ENCODE measurements around the gene PITPNM3.
A peak's percentile ranks its signal among the peaks of the same experiment; 100 is the strongest.

The PITPNM3 gene

GRCh38 chr17:6560496-6560895 is 4.1 kb upstream of the PITPNM3 start:
- H3K36me3 ChIP-seq (ENCODE audit: control insufficient read depth, insufficient read depth, low read length), result no peaks in the 10 kb centered on the region
- H3K9me3 ChIP-seq (ENCODE audit: control insufficient read depth, insufficient read depth, low read depth, low read length), result no peaks in the 10 kb centered on the region
- H3K4me3 ChIP-seq (ENCODE audit: low read depth, low read length), result no peak overlapping the region
- H3K27ac ChIP-seq (ENCODE audit: low read depth, low read length), result no peak overlapping the region
- peaks cover 50% of the 10 kb centered on the region for H3K27me3 ChIP-seq (ENCODE audit: control insufficient read depth, insufficient read depth, low read length)
- H3K4me1 ChIP-seq (ENCODE audit: control insufficient read depth, insufficient read depth, low read length), result peaks cover 4% of the 10 kb centered on the region; the same call in 1 of the 2 replicates
- H3K9ac ChIP-seq (ENCODE audit: low read length), result no peak overlapping the region

DNA sequence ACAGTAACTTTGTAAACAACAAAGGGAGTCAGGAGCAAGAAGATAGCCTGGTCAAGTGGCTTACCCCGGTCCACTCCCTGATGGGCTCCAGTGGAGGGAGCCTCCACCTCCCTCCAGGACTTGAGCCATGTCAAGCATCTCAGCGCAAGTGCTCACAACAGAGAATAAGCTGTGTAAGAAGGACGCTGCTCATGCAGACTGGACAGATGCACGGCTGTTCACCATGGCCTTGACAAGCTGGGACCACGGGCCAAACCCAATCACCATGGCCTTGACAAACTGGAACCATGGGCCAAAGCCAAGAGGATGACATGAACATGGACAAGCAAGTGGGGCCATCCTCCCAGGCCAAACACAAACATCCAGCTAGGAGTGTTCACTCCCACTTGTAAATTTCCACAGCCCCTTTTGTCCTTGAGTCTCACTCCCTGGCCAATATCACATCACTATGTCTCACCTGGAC is 3.4 kb upstream of the PITPNM3 start:
- Histone ChIP-seq H3K4me1 (ENCODE audit: control insufficient read depth, insufficient read depth, low read length) (peaks cover 8% of the 10 kb centered on the region; the same call in 1 of the 2 replicates), H3K9ac (ENCODE audit: low read length) (no peak overlapping the region), H3K27ac (ENCODE audit: low read depth, low read length) (no peak overlapping the region), H3K9me3 (ENCODE audit: control insufficient read depth, insufficient read depth, low read depth, low read length) (no peaks in the 10 kb centered on the region), H3K4me3 (ENCODE audit: low read depth, low read length) (no peak overlapping the region), H3K36me3 (ENCODE audit: control insufficient read depth, insufficient read depth, low read length) (no peaks in the 10 kb centered on the region), H3K27me3 (ENCODE audit: control insufficient read depth, insufficient read depth, low read length) (peaks cover 57% of the 10 kb centered on the region)

GRCh38 chr17:6558932-6559752 is 2.8 kb upstream of the PITPNM3 start:
- Histone ChIP-seq H3K4me3 (ENCODE audit: low read depth, low read length) (no peak overlapping the region), H3K9ac (ENCODE audit: low read length) (no peak overlapping the region), H3K27me3 (ENCODE audit: control insufficient read depth, insufficient read depth, low read length) (peaks cover 64% of the 10 kb centered on the region), H3K27ac (ENCODE audit: low read depth, low read length) (no peak overlapping the region), H3K4me1 (ENCODE audit: control insufficient read depth, insufficient read depth, low read length) (peaks cover 9% of the 10 kb centered on the region; the same call in 1 of the 2 replicates), H3K9me3 (ENCODE audit: control insufficient read depth, insufficient read depth, low read depth, low read length) (no peaks in the 10 kb centered on the region), H3K36me3 (ENCODE audit: control insufficient read depth, insufficient read depth, low read length) (no peaks in the 10 kb centered on the region)

- H3K4me3 ChIP-seq (ENCODE audit: low read depth, low read length), result no peak overlapping the region
- H3K9me3 ChIP-seq (ENCODE audit: control insufficient read depth, insufficient read depth, low read depth, low read length), result no peaks in the 10 kb centered on the region
- H3K4me1 ChIP-seq (ENCODE audit: control insufficient read depth, insufficient read depth, low read length), result peaks cover 9% of the 10 kb centered on the region; the same call in 1 of the 2 replicates
- peaks cover 72% of the 10 kb centered on the region for H3K27me3 ChIP-seq (ENCODE audit: control insufficient read depth, insufficient read depth, low read length)
- H3K9ac ChIP-seq (ENCODE audit: low read length), result no peak overlapping the region
- no peak overlapping the region for H3K27ac ChIP-seq (ENCODE audit: low read depth, low read length)
- H3K36me3 ChIP-seq (ENCODE audit: control insufficient read depth, insufficient read depth, low read length), result no peaks in the 10 kb centered on the region
These were observed 1.9 kb upstream of the PITPNM3 start for GRCh38 chr17:6558276-6558675.

DNA sequence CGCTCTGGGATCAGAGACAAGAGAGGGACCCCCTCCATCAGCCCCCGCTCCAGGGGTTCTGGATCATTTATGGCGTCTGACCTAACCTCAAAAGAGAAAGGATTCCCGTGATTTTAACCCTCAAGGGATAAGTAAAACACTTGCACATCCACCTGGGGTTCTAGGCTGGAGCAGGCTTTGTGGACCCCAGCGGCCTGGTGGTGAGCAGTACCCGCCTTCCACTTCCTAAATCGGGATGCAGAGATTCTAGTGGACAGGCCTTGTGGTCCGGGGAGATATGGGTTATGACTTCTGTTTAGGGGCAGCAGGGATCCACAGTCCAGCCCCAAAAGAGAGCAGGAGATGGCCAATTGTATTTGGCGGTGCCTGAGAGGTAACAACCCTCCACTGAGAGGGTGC is 684 bp upstream of the PITPNM3 start:
- H3K27me3 ChIP-seq (ENCODE audit: control insufficient read depth, insufficient read depth, low read length), result peaks cover 77% of the 10 kb centered on the region
- H3K36me3 ChIP-seq (ENCODE audit: control insufficient read depth, insufficient read depth, low read length), result no peaks in the 10 kb centered on the region
- H3K4me3 ChIP-seq (ENCODE audit: low read depth, low read length), result peak overlapping the region; percentile 64
- H3K4me1 ChIP-seq (ENCODE audit: control insufficient read depth, insufficient read depth, low read length), result peaks cover 14% of the 10 kb centered on the region
- H3K27ac ChIP-seq (ENCODE audit: low read depth, low read length), result no peak overlapping the region
- H3K9me3 ChIP-seq (ENCODE audit: control insufficient read depth, insufficient read depth, low read depth, low read length), result no peaks in the 10 kb centered on the region
- no peak overlapping the region for H3K9ac ChIP-seq (ENCODE audit: low read length)

DNA sequence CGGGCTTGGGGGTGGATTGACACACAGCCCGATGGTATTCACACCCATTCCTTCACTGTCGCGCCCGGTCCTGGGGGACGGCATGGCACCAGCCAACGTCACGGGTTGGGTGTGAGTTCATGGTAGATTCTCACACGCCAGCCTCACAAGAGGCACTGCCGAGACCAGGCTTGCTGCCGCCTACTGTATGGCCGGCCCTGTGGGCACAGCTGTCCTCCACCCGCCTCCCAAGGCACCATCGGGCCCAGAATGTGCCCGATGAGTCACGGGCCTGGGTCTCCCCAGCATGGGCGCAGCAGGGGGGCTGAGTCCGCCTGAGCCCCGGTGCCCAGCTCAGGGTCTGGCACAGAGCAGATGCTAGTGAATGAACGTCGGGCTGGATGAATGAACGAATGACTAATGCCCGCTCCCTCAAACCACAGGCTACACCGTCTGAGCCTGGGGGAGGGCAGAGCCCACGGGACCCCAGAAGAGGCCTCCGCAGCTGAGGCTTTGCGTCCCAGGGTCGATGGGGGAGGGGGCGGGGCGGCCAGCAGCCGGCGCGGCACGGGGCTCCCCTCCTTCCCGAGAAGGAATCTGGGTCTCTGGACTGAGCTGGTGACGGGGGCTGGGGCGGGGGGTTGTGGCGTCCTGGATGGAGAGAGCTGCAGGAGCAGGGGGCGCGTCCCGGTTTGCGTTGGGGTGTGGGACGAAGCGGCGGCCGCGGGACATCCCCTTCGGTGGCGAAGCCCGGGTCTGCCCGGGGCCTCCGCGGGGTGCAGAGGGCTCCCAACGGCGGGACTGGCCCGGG is 829 bp downstream of the PITPNM3 start:
- H3K9ac ChIP-seq (ENCODE audit: low read length), result peak overlapping the region; percentile 8
- peaks cover 15% of the 10 kb centered on the region for H3K4me1 ChIP-seq (ENCODE audit: control insufficient read depth, insufficient read depth, low read length)
- peaks cover 67% of the 10 kb centered on the region for H3K27me3 ChIP-seq (ENCODE audit: control insufficient read depth, insufficient read depth, low read length)
- peak overlapping the region; percentile 65 for H3K4me3 ChIP-seq (ENCODE audit: low read depth, low read length)
- H3K27ac ChIP-seq (ENCODE audit: low read depth, low read length), result no peak overlapping the region
- no peaks in the 10 kb centered on the region for H3K9me3 ChIP-seq (ENCODE audit: control insufficient read depth, insufficient read depth, low read depth, low read length)
- no peaks in the 10 kb centered on the region for H3K36me3 ChIP-seq (ENCODE audit: control insufficient read depth, insufficient read depth, low read length)

- Histone ChIP-seq H3K9me3 (ENCODE audit: control insufficient read depth, insufficient read depth, low read depth, low read length) (no peaks in the 10 kb centered on the region), H3K27ac (ENCODE audit: low read depth, low read length) (no peak overlapping the region), H3K9ac (ENCODE audit: low read length) (no peak overlapping the region), H3K4me3 (ENCODE audit: low read depth, low read length) (peak overlapping the region; percentile 65), H3K27me3 (ENCODE audit: control insufficient read depth, insufficient read depth, low read length) (peaks cover 61% of the 10 kb centered on the region), H3K4me1 (ENCODE audit: control insufficient read depth, insufficient read depth, low read length) (peaks cover 15% of the 10 kb centered on the region), H3K36me3 (ENCODE audit: control insufficient read depth, insufficient read depth, low read length) (no peaks in the 10 kb centered on the region)
These were observed 1.5 kb downstream of the PITPNM3 start for GRCh38 chr17:6554871-6555330.

DNA sequence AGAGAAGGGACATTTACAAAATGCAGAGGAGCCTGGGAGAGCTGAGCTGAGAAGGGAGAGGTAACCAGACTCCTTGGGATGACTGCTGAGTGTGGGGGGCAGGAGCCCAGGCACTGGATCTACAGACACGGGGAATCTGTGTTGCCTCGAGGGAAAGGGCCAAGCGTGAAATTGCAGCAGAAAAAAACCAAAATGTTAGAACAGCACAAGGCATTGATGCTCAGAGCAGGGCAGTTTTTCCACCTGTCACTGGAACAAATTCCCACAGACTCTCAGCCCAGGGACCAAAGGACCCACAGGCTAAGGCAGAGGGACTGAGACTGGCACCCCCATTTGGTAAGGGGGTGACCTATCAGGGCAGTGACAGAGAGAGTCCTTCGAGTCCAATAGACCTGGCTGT is 2.0 kb downstream of the PITPNM3 start:
- Histone ChIP-seq H3K27ac (ENCODE audit: low read depth, low read length) (no peak overlapping the region), H3K27me3 (ENCODE audit: control insufficient read depth, insufficient read depth, low read length) (peaks cover 58% of the 10 kb centered on the region), H3K9ac (ENCODE audit: low read length) (no peak overlapping the region), H3K9me3 (ENCODE audit: control insufficient read depth, insufficient read depth, low read depth, low read length) (no peaks in the 10 kb centered on the region), H3K4me1 (ENCODE audit: control insufficient read depth, insufficient read depth, low read length) (peaks cover 16% of the 10 kb centered on the region), H3K4me3 (ENCODE audit: low read depth, low read length) (no peak overlapping the region), H3K36me3 (ENCODE audit: control insufficient read depth, insufficient read depth, low read length) (no peaks in the 10 kb centered on the region)

DNA sequence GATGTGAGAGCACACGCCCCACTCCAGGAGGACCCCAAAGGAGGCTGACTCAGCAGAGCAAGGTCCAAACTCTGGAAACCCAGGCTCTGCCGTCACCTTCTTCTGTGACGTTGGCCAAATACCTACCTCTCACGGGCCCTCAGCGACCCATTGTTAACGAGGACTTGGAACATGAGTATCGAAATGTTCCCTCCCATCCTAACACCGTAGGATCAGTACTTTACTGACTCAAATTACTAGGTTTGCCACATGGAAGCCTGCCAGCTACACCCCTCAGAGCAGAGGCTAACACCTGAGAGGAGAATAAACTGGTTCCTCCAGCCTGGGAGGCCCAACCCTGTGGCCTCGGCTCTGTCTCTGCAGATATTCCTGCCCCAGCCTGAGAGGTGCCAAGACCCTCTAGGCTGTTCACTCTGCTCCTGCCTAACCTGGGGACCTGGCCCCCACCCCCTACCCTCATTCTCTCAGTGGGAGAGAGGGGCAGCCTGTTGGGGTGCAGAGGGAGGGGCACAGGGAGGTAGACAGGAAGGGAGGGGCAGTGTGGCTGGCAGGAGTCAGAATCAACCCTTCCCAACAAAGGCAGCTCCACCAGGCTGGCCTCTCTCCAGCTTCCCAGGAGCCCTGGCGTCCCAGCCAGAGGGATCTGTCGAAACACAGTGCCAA is 4.4 kb downstream of the PITPNM3 start:
- Histone ChIP-seq H3K9me3 (ENCODE audit: control insufficient read depth, insufficient read depth, low read depth, low read length) (no peaks in the 10 kb centered on the region), H3K36me3 (ENCODE audit: control insufficient read depth, insufficient read depth, low read length) (no peaks in the 10 kb centered on the region), H3K27me3 (ENCODE audit: control insufficient read depth, insufficient read depth, low read length) (peaks cover 43% of the 10 kb centered on the region), H3K9ac (ENCODE audit: low read length) (no peak overlapping the region), H3K4me1 (ENCODE audit: control insufficient read depth, insufficient read depth, low read length) (peaks cover 24% of the 10 kb centered on the region), H3K27ac (ENCODE audit: low read depth, low read length) (no peak overlapping the region), H3K4me3 (ENCODE audit: low read depth, low read length) (no peak overlapping the region)

DNA sequence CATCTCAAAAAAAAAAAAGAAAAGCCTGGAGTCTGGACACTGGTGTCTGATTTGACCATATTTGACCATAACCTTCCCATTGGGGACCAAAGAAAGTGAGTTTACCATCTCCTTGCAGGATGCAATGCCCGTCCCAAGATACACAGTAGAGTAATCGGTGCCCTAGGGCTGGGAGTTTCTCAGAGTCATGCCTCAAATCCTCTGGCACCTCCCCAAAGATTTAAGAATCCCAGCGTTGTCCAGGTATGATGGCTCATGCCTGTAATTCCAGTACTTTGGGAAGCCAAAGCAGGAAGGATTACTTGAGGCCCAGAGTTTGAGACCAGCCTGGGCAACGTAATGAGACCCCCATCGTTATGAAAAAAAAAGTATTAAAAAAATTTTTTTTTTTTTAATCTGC is 5.0 kb downstream of the PITPNM3 start:
- Histone ChIP-seq H3K9ac (ENCODE audit: low read length) (no peak overlapping the region), H3K9me3 (ENCODE audit: control insufficient read depth, insufficient read depth, low read depth, low read length) (no peaks in the 10 kb centered on the region), H3K27me3 (ENCODE audit: control insufficient read depth, insufficient read depth, low read length) (peaks cover 38% of the 10 kb centered on the region), H3K4me3 (ENCODE audit: low read depth, low read length) (no peak overlapping the region), H3K36me3 (ENCODE audit: control insufficient read depth, insufficient read depth, low read length) (no peaks in the 10 kb centered on the region), H3K4me1 (ENCODE audit: control insufficient read depth, insufficient read depth, low read length) (peaks cover 21% of the 10 kb centered on the region), H3K27ac (ENCODE audit: low read depth, low read length) (no peak overlapping the region)
